ENCODE results near the gene PITPNM3. TPM values are rescaled to one million over a fixed set of nuclear protein-coding genes. Genes with fewer than 3 reads are reported as not detected.

The PITPNM3 gene
- total and polyA plus RNA-seq, 4 donors: 2.0 to 12.6 (median 5.4) TPM

DNA sequence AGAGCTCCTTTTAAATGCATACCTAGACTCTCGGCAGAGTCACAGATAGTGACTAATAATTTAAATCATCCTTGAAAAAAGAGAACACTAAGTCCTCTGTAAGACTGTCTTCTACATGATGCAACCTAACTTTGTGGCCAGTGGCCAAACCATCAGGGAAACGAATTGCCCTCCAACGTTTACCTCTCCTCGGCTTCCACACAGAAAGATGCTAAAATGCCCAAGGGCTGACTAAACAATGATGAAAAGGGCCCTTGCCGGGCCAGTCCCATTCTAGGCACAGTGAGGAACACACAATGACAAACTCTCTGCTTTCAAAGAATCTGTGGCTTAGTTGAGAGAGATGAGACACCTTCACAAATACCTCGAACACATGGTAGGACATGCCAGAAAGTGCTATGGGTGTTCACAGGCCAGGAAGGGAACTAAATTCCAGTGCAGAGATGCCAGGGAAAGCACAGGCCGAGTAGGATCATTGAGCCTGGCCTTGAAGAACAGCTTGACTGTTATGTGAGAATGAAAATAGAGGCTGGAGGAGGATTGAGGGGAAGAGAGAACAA, 35.3 kb upstream of the PITPNM3 start:
- DNase-seq (no peak), ATAC-seq (ENCODE audit: insufficient read depth, low FRiP score) (no peak)
- Histone ChIP-seq H3K27me3 (ENCODE audit: control insufficient read depth in 3 of 3, insufficient read depth in 3 of 3, low read length in 2 of 3) (no peaks in the 10 kb centered on the region), H3K9ac (ENCODE audit: insufficient read depth in 1 of 2, low read length in 2 of 2) (no peak overlapping the region), H3K9me3 (ENCODE audit: control insufficient read depth in 4 of 4, insufficient read depth in 3 of 4, low read length in 3 of 4) (no peaks in the 10 kb centered on the region), H3K36me3 (ENCODE audit: control insufficient read depth in 4 of 4, insufficient read depth in 4 of 4, low read length in 4 of 4) (peaks cover 17 to 54% (median 50%) of the 10 kb centered on the region in 4 donors), H3K4me1 (ENCODE audit: control insufficient read depth in 5 of 5, insufficient read depth in 5 of 5, low read length in 5 of 5) (peaks cover 0 to 8% (median 0%) of the 10 kb centered on the region in 5 donors), H3K27ac (ENCODE audit: low read depth in 1 of 2, low read length in 1 of 2) (peak overlapping the region in 1 of 2 donors; percentile 76), H3K4me3 (no peak overlapping the region)
- WGBS, 2 donors: 54 to 59% methylated on average over 7 of the region's 7 CpGs
- TF ChIP-seq, protein P1, sequence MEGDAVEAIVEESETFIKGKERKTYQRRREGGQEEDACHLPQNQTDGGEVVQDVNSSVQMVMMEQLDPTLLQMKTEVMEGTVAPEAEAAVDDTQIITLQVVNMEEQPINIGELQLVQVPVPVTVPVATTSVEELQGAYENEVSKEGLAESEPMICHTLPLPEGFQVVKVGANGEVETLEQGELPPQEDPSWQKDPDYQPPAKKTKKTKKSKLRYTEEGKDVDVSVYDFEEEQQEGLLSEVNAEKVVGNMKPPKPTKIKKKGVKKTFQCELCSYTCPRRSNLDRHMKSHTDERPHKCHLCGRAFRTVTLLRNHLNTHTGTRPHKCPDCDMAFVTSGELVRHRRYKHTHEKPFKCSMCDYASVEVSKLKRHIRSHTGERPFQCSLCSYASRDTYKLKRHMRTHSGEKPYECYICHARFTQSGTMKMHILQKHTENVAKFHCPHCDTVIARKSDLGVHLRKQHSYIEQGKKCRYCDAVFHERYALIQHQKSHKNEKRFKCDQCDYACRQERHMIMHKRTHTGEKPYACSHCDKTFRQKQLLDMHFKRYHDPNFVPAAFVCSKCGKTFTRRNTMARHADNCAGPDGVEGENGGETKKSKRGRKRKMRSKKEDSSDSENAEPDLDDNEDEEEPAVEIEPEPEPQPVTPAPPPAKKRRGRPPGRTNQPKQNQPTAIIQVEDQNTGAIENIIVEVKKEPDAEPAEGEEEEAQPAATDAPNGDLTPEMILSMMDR (IDR thresholded peaks at IDR 0.05; ENCODE audit: control extremely low read depth, extremely low read depth): no peak

DNA sequence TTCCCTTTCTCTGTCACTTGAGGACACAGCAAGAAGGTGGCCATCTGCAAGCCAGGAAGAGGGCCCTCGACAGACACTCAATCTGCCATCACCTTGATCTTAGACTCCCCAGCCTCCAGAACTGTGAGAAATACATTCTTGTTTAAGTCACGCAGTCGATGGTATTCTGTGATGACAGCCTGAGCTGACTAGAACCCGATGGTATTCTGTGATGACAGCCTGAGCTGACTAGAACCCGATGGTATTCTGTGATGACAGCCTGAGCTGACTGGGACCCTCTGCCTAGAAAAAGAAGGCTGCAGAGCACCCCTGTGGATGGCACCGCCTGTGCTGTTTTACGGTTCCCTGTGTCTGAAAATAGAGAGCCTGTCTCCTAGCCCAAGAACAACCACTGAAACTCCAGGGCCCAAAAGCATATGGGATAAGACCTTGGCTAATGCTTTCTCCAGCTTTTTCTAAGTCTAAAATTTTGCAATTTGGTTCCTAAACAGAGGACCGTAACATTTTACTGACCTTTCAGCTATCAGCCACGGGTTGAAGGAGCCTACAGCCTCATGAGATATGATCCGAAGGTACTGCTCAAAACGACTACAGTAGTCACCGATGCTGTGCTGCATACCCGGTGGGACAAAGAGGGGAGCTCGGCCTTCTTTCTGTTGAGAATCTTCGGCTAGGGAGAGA, 33.1 kb upstream of the PITPNM3 start:
- no peak overlapping the region for H3K9ac ChIP-seq (ENCODE audit: insufficient read depth in 1 of 2, low read length in 2 of 2)
- no peak for DNase-seq
- H3K4me1 ChIP-seq (ENCODE audit: control insufficient read depth in 5 of 5, insufficient read depth in 5 of 5, low read length in 5 of 5): peaks cover 0 to 8% (median 0%) of the 10 kb centered on the region in 5 donors
- TF ChIP-seq, protein P1 (IDR thresholded peaks at IDR 0.05; ENCODE audit: control extremely low read depth, extremely low read depth): no peak
- no peak for ATAC-seq (ENCODE audit: insufficient read depth, low FRiP score)
- peaks cover 14 to 64% (median 51%) of the 10 kb centered on the region in 4 donors for H3K36me3 ChIP-seq (ENCODE audit: control insufficient read depth in 4 of 4, insufficient read depth in 4 of 4, low read length in 4 of 4)
- H3K9me3 ChIP-seq (ENCODE audit: control insufficient read depth in 4 of 4, insufficient read depth in 3 of 4, low read length in 3 of 4): peaks cover 0 to 4% (median 0%) of the 10 kb centered on the region in 4 donors
- H3K27ac ChIP-seq (ENCODE audit: low read depth in 1 of 2, low read length in 1 of 2): no peak overlapping the region
- H3K27me3 ChIP-seq (ENCODE audit: control insufficient read depth in 3 of 3, insufficient read depth in 3 of 3, low read length in 2 of 3): no peaks in the 10 kb centered on the region
- 89 to 94% methylated on average over 15 of the region's 15 CpGs for WGBS, 2 donors
- no peak overlapping the region for H3K4me3 ChIP-seq

DNA sequence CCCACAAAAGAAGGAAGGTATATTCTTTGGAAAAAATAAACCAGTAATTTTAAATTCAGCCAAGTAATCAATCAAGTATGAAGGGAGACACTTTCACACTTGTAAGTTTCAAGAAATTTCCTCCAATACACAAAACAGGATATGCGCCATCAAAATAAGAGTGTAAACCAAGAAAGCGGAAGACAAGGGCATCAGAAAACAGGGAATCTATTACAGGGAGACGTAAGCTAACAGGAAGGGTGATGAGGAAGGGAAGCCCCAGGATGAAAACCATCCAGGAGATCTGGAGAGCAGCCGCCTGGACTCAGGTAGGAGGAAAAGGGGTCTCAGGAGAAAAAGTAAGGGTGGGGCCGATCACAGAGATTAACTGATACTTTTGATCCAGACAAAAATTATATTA, 31.8 kb upstream of the PITPNM3 start:
- DNase-seq: no peak
- peaks cover 0 to 4% (median 0%) of the 10 kb centered on the region in 4 donors for H3K9me3 ChIP-seq (ENCODE audit: control insufficient read depth in 4 of 4, insufficient read depth in 3 of 4, low read length in 3 of 4)
- ATAC-seq (ENCODE audit: insufficient read depth, low FRiP score): no peak
- 91 to 96% methylated on average over 5 of the region's 5 CpGs for WGBS, 2 donors
- H3K36me3 ChIP-seq (ENCODE audit: control insufficient read depth in 4 of 4, insufficient read depth in 4 of 4, low read length in 4 of 4): peaks cover 13 to 71% (median 59%) of the 10 kb centered on the region in 4 donors
- TF ChIP-seq, protein P1 (IDR thresholded peaks at IDR 0.05; ENCODE audit: control extremely low read depth, extremely low read depth): no peak
- H3K4me3 ChIP-seq: no peak overlapping the region
- H3K27ac ChIP-seq (ENCODE audit: low read depth in 1 of 2, low read length in 1 of 2): no peak overlapping the region
- H3K9ac ChIP-seq (ENCODE audit: insufficient read depth in 1 of 2, low read length in 2 of 2): no peak overlapping the region
- no peaks in the 10 kb centered on the region for H3K27me3 ChIP-seq (ENCODE audit: control insufficient read depth in 3 of 3, insufficient read depth in 3 of 3, low read length in 2 of 3)
- H3K4me1 ChIP-seq (ENCODE audit: control insufficient read depth in 5 of 5, insufficient read depth in 5 of 5, low read length in 5 of 5): peaks cover 0 to 8% (median 0%) of the 10 kb centered on the region in 5 donors
